Activated CD4-positive, alpha-beta T cell treated with anti-CD3 and anti-CD28 coated beads, Interleukin-2, Interleukin-6, amounts not matched to agents 100 ng/mL and 50 ng/mL, durations not matched to agents 16 hours and 8 hours (primary cell): ENCODE results near the gene PNMA1.

Experiments
- DNase-seq: peaks from one replicate; pipeline ENCODE4 v3.0.0-alpha.2; 2020

PNMA1 gene

DNA sequence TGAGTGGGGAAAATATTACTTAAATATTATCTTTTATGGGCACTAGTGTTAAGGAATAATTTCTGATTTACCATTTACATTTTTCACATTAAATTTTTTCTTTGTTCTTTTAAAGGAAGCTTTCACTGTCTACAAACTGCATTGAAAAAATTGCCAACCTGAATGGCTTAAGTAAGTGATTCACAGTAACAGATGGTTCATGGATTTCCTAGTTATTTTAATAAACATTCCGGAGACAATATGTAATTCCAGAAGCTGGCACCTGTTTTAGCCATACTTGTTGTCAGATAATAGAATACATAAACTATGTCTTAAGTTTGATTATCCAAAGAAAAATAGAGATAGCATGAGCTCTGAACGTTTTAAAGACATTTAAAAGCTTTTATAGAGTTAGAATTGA, 52.3 kb downstream of the PNMA1 start:
- DNase-seq = no peak
